H4 (cell line): ENCODE measurements around the gene TMPRSS11A. TPM values are rescaled to one million over a fixed set of nuclear protein-coding genes. Genes with fewer than 3 reads are reported as not detected.

Source experiments
- DNase-seq: peaks from one replicate; pipeline ENCODE4 v3.0.0-alpha.2; 2015; ENCODE audit warnings: low spot score
- total RNA-seq: library from RNA; depleted of rRNA; stranded (reverse); fragments of >200 nt; shearing (Covaris generic); gene quantifications from 2 replicates; pipeline ENCODE4 v1.2.3, GENCODE V29; 2014; rRNA removed

The TMPRSS11A gene
- not detected in 2 replicates for total RNA-seq

DNA sequence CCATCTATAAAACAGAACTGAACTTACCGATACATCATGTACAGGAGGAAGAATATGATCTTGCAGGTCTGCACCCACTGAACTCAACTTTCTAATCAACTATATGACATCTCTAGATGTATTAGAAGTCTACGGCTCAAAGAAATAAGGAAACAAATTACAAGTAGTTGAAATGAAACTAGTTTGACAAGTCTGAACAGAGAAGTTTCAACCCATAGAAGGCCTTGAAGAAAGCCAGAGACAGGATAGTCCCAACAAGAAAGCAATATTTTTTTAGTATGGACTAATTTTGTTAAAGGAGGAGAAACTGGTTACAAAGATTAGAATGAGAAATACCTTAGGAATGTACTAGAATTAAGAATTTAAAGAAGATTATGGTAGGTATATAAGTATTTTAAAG, at the start of gene TMPRSS11A:
TSS of gene TMPRSS11A (minus strand) at position 138 of the 400 bp plus-strand sequence. CDS start at position 38, 100 bp downstream.
- DNase-seq: no peak

DNA sequence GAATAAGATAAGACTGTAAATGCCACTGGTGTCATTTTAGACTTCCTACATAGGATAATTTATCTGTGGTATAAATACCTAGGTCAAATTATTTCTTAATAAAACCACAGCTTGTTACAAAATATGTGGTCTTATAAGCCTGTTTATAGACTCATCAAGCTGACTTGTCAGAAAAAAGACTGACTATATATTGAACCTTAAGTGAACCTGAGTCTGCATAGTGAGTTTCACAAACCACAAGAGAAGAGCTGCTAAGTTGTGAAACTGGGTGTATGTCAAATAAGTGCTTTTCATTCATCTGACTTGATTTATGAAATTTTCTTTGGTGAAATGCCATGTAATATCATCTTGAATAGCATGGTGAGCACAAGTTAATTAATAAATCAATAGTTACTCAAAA, 48.4 kb upstream of the TMPRSS11A start:
- no peak for DNase-seq

DNA sequence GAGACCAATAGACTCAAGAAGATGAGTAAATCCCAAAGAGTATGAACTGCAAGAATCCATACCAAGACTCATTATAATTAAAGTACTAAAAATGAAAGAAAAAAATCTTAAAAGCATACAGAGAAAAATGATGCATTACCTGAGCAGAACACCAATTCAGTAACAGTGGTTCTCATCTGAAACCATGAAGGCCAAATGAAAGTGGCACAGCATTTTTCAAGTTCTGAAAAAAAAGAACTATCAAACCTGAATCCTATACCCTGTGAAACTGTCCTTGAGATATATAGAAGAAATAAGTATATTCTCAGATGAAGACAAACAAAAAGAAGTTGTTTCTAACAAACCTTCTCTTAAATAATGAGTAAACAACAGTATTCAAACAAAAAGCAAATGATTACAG, 39.6 kb upstream of the TMPRSS11A start:
- no peak for DNase-seq

GRCh38 chr4:67996127-67996526, 32.8 kb upstream of the TMPRSS11A start:
- DNase-seq: no peak

GRCh38 chr4:67988991-67989390, 25.7 kb upstream of the TMPRSS11A start:
- DNase-seq: no peak

GRCh38 chr4:67983333-67983732, 20.0 kb upstream of the TMPRSS11A start:
- DNase-seq: no peak

DNA sequence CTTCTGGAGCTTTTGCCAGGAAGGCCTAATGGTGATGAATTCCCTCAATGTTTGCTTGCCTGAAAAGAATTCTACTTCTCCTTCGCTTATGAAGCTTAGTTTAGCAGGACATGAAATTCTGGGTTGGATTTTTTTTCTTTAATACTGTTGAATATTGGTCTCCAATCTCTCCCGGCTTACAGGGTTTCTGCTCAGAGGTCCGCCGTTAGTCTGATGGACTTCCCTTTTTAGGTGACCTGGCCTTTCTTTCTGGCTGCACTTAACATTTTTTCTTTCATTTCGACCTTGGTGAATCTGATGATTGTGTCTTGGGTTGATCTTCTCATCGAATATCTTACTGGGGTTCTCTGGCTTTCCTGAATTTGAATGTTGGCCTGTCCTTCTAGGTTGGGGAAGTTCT, 17.2 kb upstream of the TMPRSS11A start:
- DNase-seq: no peak

DNA sequence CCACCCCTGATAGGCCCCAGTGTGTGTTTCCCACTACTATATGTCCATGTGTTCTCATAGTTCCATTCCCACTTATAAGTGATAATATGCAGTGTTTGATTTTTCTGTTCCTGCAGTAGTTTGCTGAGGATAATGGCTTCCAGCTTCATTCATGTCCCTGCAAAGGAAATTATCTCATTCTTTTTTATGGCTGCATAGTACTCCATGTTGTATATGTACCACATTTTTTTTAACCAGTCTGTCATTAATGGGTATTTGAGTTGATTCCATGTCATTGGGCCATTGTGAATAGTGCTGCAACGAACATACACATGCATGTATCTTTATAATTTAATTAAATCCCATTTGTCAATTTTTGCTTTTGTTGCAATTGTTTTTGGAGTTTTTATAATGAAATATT, 10.3 kb upstream of the TMPRSS11A start:
- DNase-seq: no peak

GRCh38 chr4:67954890-67955289, 8.4 kb downstream of the TMPRSS11A start:
- DNase-seq: no peak

GRCh38 chr4:67941074-67941473, 22.2 kb downstream of the TMPRSS11A start:
- DNase-seq: no peak

- DNase-seq: no peak
These were observed 22.8 kb downstream of the TMPRSS11A start for GRCh38 chr4:67940506-67940905.

GRCh38 chr4:67939195-67939594, 24.1 kb downstream of the TMPRSS11A start:
- DNase-seq: no peak

- DNase-seq: no peak
These were observed 27.4 kb downstream of the TMPRSS11A start for GRCh38 chr4:67935888-67936287.

- DNase-seq: no peak
These were observed 28.7 kb downstream of the TMPRSS11A start for GRCh38 chr4:67934628-67935027.

- no peak for DNase-seq
These were observed 29.5 kb downstream of the TMPRSS11A start for GRCh38 chr4:67933755-67934154.

DNA sequence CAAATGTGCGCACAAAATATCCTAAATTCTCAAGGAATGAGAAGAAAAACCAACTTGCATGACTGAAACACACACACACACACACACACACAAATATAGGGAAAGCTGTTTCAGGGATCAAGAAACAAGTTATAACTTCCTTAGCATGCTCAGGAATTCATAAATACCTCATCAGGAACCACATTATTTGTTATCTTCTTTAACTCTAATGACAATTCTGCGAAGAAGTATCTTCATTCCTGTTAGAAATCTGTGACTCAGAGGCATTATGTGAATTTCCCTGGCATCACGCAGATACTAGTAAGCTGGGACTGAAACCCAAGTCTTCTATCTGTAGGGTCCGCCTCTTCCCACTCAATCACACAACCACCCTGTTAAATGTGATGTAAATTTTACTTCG, 30.3 kb downstream of the TMPRSS11A start:
- DNase-seq: no peak

DNA sequence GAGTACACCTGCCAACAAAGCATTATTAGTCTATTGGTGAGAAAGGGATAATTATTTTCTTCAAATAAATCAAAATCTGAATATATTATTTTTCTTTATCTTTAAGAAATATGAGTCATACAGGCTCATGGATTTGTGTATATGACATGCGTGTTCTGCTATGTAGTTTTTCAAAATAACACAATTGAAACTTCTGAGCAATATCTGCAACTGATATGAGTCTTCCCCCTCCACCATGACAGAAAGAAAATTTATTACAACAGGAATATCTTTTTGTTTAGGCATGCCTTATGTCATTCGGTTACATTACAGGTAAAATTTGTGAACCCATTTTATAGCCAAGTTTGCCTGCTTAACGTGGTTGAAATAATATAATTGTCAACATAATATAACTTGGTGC, 32.0 kb downstream of the TMPRSS11A start:
- no peak for DNase-seq

GRCh38 chr4:67929426-67929825, 33.9 kb downstream of the TMPRSS11A start:
- DNase-seq: peak; percentile 75

DNA sequence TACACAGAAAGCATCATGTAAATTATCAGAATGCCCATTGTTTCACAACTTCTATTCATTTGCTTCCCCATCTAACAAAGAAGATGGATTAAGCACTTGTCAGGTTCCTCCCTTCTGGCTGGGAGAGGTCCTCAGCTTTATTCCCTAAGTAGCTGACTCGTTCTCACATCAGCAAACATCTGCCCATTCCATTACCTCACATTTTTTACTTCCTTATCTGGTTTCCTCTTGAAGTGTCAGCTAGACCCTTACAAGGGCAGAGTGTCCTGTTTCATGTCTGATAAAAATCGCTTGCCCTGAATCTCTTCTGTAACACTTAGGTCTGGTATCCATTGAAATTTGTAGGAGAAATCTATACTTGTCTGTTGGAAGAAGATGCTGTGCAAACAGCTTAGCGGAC, 34.7 kb downstream of the TMPRSS11A start:
- DNase-seq: no peak

DNA sequence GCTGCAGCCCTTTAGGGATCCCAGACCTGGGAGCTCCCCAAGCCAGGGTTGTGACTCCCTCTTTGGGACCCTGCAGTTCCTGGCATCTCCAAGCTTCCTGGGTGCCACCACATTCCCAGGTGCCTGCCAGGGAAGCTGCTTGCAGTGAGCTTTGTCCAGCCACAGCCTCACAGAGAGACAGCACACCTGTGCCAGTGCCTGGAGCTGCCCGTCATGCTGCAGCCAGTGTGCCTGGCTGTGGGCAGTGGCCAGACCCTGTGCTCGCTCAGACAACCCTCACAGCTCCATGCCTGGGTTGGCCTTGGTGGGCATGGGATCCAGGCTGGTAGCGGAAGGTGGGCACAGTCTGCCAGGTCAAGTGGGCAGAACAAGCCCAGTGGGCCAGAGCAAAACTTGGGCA, 36.0 kb downstream of the TMPRSS11A start:
- no peak for DNase-seq

- DNase-seq: no peak
These were observed 36.8 kb downstream of the TMPRSS11A start for GRCh38 chr4:67926485-67926884.

DNA sequence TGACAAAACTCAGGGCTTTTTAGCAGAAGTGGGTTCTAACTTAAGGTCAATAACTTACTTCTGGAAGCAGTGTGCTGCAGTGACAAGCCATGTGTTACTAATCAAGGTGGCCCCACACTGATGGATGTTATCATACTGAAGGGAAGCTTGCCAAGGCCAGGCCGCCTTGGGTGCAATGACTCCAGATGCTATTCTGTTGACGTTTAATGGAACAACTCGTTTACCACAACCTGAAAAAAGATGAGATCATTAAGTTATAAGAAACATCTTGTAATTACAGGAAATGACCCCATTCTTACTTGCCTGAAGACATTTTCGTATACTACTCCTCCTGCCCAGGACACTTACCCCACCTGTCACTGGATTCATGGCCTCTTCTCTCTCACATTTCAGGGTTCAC, 40.6 kb downstream of the TMPRSS11A start:
- peak; percentile 40 for DNase-seq

GRCh38 chr4:67918428-67918827, 44.9 kb downstream of the TMPRSS11A start:
- no peak for DNase-seq

- no peak for DNase-seq
These were observed 47.8 kb downstream of the TMPRSS11A start for GRCh38 chr4:67915400-67915966.
